ENCODE results near the gene ITGA3.

Gene ITGA3

DNA sequence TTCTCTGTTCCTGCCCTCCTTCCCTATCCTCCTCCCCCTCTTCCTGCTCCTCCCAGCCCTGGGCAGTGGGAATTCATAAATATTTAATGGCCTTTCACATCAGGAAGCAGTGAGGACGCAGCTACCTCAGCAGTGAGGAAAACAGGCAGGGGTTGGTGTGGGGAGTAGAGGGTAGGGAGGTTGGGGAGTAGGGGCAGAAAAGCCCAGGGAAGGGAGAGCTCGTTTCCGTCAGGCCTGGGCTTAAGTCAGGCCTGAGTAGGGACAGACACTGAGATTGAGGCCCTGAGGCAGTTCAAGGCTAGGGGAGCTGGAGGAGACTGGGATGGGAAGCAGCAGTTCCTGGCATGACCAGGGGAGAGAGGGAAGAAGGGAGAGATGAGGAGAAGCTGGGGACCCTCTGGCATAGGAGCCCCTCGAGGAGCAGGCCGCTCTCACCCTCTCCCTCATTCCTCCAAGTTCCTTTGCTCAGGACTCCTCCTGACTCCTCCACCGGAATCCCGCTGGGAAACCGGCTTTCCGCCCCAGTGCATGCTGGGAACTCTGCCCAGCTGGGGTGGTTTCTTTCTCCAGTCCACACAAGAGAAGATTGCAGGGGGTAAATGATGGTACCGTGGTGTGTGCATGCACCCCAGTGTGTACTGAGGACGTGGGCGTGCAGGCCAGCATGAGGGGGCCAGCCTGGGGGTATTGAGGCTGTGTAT, 67.9 kb downstream of the ITGA3 start:
- DNase-seq (ENCODE audit: extremely low read depth in 1 of 2, low read depth in 1 of 2) = no peak

DNA sequence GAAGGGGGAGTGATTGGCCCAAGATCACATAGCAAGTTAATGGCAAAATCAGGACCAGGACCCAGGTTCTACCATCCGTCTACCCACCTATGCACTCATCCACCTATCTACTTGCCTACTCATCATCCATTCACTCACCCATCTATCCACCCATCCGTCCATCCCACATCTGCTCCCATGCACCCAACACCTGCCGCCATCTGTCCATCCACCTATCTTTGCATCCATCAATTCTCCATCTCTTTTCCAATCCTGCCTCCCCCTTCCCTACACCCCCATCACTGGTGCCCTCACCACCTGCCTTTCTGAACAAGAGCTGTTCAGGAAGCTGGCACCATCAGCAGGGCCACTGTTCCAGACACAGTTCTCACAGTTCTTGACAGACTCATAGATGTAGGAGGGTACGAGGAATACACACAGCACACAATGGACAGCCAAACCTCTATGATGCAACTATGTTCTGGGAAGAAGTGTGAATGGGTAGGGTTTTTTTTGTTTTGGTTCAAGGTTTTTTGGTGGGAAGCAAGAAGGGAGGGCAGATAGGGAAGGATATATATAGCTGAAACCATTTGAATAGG, 69.6 kb downstream of the ITGA3 start:
- no peak for DNase-seq (ENCODE audit: extremely low read depth in 1 of 2, low read depth in 1 of 2)

DNA sequence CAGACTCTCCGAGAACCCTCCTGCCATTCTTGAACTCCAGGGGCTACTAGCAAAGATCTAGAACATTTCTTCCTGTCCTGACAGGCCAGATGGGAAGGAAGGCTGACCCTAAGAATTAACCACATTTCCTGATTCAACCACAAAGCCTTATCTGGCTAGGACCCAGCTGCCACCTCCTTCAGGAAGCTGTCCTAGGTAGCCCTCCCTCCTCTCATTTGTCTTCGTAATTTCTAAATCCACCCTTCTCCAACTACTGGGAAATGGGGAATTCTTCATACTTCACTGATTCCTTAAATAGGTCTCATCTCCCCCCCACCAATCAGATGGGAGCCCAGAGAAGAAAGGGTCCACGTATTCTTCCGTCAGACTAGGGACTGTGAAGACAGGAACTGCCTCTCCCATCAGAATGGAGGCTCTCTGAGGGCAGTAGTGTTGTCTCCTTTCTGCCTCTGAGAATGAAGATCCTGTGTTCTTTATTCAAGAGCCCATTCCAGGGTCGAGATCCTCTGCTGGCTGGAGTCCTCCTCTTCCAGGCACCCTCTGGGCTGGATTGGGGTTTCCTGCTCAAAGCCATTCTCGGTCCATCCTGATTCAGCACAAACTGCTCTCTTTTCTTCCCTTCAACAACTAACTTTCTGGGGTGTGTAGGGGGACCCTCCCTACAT, 71.9 kb downstream of the ITGA3 start:
- DNase-seq (ENCODE audit: extremely low read depth in 1 of 2, low read depth in 1 of 2) = no peak

DNA sequence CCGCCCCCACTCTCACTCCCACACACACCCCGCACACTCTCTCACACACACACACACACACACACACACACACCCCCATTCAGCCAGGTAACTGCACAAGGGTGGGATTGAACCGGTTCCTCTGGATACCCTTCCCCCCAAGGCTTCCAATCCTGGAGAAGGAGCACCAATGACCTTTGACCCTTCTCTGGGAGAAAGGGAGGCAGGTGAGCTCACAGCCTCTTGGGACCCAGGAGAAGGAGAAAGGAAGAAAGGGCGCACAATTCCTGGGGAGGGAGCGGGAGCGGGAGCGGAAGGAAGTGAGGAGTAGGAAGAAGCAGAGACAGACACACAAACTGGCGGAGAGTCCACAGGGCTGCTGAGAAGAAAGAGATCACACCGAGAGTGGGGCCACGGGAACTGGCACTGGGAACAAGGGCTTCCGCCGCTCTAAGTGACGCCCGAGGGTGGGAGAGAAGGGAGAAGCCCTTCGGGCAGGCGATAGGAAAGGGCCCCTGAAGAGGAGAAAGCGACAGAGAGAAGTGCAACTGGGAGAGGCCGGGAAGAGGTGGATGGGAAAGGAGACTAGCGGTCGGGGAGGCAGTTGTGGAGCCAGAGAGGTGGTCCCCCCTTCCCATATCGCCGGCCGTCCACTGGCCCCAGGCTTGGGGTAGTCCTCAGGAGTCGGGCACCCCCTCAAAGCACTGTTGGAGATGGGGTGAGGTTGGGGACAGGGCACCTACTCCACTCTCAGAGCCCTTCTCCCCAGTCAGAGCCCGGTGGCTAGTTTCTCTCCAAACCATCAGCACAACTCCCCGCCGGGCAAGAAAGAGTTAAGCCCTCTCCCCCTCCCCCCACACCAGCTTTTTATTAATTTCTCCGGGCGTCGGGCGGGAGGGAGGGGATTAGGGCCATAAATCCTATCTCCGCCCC, 72.8 kb downstream of the ITGA3 start:
- DNase-seq (ENCODE audit: extremely low read depth in 1 of 2, low read depth in 1 of 2) = no peak

DNA sequence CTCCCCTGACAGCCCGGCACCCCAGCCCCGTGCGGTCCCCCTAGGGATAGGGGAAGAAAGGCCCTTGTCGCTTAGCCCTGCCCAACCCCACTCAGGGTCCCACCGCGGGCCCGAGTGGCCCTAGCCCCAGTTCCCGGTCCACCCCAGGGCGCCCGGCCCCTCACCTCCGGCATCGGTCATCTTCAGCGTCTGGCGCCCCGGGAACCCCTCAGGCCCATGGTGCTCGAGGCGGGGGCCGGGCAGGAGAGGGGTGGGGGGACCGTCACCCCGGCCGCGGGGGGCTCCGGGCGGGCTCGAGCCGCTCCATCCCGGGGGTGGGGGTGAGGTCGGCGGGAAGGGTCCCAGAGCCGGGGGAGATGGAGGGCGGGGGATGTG, 73.4 kb downstream of the ITGA3 start:
- no peak for DNase-seq (ENCODE audit: extremely low read depth in 1 of 2, low read depth in 1 of 2)

DNA sequence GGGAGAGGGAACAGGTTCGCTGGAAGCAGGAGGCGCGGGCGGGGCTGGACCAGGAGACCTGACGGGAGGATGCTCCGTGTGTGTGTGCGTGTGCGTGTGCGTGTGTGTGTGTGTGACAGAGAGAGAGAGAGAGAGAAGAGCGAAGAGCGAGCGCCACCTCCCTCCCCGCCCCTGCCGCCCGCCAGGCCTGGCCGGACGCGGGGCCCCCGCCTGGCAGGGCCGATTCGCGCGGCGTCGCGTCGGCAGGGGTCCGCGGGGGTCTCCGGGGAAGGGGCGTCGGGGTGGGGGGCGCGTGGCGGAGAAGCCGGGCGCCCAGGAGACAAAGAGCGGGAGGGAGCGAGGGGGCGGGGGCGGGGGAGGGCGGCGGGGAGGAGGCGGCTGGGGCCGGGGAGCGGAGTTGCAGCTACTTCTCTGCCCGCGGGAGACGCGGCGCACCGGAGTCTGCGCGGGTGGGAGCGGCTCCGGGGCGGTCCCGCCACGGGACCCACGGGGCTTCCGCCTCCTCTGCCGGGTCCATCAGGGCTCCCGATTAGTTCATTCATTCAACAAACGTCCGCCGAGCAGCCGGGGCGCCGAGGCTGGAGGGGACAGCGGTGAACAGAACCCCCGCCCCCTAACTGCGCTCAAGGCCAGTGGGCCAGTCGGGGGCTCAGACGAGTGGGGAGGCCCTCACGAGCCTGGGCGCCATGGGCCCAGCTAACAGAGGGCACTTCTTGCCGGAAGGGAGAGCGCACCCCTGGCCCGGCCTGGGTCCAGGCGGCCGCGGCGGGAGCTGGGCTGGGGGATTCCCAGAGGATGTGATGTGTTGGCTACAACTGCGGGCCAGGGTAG, 74.0 kb downstream of the ITGA3 start, which contains the start of gene SAMD14:
Gene SAMD14 (minus strand): TSS at position 433 of the 831 bp plus-strand sequence. CDS start 5,201 bp downstream, outside the sequence.
- DNase-seq (ENCODE audit: extremely low read depth in 1 of 2, low read depth in 1 of 2) = no peak

DNA sequence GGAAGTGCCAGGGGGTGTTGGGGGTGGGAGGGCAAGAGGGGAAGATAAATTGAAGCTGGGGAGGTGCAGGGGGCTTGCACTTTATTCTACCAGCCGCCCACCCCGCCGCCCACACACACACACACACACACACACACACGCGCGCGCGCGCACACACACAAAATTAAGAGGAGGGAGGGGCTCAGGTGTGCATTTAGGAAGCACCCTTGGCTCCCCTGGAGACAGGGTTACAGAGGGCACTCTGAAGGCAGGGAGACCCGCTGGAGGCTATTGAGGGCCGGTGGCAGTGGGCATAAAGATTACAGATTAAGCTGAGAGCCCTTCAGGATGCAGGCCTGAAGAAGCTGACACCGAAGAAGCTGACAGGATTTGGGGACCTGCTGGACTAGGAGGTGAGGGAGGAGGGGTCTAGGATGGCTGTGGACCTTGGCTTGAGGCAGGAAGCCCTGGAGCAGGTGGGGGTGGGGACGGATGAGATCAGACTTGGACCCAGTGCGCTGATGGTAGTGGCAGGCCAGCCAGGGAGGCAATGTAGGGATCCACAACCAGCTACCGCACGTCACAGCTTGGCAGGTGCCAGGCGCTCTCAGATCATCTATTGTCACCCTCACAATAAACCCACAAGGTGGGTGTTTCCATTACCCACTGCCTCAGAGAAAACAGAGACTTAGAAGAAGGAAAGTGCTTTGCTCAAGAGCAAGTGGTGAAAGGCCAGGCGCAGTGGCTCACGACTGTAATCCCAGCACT, 74.8 kb downstream of the ITGA3 start:
- no peak for DNase-seq (ENCODE audit: extremely low read depth in 1 of 2, low read depth in 1 of 2)

DNA sequence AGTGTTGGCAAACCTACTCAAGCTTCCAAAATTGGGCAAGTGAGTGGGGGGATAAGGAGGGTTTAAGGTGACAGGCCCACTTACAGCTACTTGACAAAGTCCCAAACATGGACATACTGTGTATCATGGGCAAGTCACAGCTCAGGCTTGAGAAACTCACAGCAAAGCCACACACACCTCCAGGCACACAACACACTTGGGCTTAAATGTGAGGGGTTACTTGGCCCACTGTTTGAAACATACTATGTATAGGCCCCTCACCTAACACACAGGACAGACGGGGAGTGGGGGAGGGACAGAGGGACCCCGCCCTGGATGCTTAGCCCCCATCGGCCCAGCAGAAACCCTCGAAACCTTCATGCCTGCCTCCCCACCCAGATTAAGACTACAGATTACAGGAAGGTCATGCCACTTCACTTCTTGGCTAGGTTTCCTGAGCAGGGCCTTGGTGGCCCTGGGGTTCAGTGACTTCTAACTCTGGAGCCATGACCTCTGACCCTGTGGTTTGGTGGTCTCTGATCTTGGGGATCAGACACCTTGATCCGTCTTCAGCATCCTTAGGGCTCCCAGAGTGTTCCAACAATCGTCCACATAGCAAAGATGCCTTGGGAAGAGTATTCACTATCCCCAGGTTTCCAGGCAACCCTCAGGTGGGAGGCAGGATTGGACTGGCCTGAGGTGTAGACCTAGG, 76.3 kb downstream of the ITGA3 start:
- no peak for DNase-seq (ENCODE audit: extremely low read depth in 1 of 2, low read depth in 1 of 2)

DNA sequence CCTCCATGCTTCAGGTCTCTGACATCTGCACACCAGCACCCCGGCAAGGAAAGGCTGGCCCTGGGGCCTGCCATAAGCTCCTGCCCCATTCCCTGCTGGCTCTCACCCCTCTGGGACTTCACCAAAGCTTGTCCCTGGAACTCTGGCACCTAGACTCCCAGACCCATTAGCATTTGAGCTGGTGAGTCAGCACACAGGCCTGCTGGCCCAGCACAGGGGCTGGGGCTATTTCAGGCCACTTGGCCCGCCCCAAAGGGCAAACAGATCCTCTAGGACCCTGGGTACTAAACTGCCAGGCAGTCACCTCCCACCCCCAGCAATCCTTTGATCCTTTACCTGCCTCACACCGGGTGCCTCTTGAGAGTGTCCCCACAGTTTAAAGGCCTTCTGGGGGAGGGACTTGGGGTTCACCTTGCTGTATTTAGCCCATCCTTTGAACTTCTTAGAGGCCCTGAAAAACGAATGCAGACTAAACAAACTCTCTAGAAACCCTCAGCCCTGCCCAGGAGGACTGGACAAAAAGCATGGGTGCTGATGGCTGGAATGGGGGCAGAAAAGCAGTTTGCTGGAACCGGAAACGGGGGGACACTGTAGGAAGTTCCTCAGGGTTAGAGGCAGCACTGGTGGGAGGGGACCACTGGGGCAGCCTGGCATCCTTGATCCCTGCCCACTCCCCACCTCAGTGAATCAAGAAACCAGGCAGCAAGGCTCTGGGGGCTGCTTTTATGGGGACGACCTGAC, 77.3 kb downstream of the ITGA3 start:
- no peak for DNase-seq (ENCODE audit: extremely low read depth in 1 of 2, low read depth in 1 of 2)

DNA sequence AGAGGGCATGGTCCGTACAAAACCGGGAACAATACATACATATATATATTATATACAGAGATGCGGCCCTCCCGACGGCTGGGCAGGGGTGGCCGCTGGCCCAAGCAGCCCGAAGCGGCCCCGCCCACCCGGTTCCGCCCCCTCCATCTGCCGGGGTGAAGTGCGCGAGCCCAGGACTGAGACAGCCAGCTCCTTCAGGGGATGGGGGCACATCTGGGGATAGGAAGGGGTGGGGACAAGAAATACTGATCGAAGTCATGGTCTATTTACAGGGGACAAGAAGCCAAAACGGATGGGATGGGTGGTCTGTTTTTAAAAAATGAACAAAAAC, 77.8 kb downstream of the ITGA3 start:
- no peak for DNase-seq (ENCODE audit: extremely low read depth in 1 of 2, low read depth in 1 of 2)

DNA sequence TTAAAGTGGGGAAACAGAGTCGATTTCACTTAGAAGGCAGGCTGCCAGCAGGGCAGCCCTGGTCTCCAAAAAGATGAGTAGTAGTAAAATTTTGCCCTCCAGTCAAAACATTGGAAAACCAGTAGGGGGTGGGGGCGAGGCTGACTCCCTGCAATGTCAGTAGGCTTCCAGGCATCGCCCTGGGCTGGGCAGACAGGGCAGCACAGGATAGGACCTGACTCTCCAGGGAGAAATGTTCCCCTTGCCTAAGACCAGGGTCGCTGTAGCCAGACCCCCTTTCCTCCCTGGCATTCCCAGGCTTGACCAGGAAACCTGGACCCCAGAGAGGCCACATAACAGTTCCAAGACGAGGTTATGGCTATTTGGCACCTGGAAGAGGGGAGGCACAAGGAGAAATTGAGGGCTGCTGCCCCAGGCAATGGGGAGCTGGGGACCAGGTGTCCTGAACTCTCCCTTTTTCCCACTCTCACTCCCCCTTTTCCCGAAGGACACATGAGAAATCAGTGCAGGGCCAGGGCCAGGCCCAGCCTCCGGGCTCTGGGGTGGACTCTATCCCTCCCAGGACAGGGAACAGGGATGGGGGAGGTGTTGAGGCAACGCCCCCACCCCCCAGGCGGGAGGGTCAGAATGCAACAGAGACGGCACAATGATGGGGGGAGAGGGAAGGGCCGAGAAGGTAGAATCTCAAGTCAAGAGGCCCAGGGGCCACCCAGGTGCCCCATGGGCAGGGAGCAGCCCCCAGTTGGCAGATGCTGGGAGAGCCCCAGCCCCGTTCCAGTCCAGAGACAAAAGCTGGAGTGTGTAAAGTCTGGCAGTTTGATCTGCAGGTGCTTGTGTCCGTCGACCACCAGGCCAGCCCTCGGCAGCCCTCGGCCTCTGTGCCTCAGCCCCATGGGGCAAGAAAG, 78.5 kb downstream of the ITGA3 start:
- DNase-seq (ENCODE audit: extremely low read depth in 1 of 2, low read depth in 1 of 2) = no peak

DNA sequence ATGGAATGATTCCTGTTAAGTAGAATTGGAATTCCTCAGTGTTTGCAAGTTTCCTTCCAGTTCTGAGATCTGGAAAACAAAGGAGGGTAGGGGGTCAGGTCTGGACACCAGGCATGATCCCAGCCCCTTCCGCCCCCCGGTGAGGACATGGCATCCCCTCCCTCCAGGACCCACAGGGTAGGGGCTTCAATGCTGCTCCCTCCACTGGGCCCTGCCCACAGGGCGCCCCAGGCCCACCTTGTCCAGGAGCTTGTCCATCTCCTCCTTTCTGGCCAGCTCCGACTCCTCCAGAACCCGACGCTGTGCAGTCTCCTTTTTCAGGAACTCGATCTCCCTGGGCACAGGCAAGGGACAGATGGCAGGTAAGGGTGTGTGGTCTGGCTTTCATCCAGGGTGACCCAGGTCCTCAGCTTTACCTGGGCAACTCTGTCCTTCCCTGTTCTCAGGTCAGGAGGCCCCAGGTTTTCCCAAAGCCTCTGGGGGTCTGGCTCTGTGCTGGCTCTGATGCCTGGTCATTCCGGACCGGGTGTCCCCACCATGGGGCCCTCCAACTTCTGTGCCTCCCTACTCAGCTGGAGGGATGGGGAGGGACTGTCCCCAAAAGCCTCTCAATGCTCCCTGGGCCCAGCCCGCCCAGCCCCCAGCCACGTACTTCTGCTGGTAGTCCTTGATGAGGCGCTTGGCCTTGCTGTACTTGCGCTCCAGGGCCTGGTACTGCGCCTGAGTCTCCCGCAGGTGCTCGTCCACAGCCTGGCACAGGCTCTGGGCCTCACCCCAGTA, 79.6 kb downstream of the ITGA3 start:
- no peak for DNase-seq (ENCODE audit: extremely low read depth in 1 of 2, low read depth in 1 of 2)

DNA sequence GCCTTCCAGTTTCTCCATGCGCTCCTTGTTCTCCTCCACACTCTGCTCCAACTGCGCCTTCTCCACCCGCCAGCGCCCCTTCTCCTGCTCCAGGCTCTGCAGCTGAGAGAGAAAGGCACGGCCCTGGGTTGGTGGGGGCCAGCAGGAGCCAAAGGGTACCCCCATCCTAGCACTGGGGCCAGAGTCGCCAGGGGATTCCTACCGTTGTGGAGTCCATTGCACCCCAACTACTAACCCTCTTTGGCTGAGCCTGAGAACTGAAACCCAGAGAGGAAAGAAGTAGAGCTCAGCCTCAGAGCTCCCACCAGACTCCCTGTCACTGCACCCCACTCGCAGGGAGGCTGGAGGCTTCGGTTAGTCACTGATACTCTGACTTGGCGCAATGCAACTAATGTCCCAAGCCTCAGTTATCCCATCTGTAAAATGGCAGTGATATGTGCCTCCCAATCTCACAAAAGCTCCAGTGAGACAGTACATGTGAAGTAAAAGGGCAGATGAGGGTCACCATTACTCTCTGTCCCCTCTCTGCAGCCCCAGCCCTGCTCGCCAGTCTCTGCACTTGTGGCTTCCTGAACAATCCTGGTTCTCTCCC, 80.3 kb downstream of the ITGA3 start:
- DNase-seq (ENCODE audit: extremely low read depth in 1 of 2, low read depth in 1 of 2) = no peak

DNA sequence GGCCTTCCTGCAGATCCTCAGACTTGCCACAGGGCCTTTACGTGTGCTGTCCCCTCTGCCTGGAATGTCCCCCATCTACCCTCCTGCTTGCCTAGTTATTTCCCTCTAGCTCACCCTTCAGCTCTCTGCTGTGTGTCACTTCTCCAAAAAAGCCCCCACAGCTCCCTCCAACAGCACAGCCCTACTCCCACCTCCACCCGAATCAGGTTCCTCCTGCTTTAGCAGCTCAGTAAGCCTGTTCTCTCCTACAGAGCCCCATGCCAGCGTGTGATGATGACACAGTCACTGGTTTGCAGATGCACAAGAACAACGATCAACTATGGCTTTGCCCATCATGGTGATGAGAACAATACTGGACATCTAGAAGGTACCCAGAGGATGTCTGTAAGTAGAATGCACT, 81.1 kb downstream of the ITGA3 start:
- no peak for DNase-seq (ENCODE audit: extremely low read depth in 1 of 2, low read depth in 1 of 2)

DNA sequence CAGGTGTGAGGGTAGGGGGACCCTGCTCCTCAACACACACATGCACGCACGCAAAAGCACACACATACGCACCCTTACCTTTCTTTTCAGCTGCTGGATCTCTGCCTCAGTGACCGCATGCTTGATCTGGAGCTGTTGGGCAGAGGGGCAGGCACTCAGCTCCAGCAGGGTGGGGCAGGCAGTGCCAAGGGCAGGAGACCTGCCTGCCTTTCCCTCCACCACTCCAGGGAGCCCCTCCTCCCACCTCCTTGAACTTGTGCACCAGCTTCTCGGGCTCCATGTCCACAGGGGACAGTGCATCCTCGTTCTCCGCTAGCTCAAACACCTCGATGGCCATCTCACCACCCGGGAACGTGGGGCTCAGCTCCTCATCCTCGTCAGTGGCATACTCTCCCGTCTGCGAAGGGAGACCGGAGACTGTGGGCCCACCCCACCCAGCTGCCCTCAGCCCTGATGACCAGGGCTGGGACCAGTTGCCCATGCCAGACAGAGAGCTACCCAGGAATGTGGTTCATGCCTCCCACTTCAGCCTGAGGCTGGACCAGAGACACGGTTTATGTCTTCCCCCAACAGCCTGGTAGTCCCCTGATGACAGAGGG, 83.4 kb downstream of the ITGA3 start:
- DNase-seq (ENCODE audit: extremely low read depth in 1 of 2, low read depth in 1 of 2) = no peak

Data from stimulated activated CD8-positive, alpha-beta memory T cell treated with anti-CD3 and anti-CD28 coated beads, Interleukin-7, amount 100 ng/mL, for 48 hours (primary cell).